Measurements from ENCODE around the gene R3HDM4.

DNA sequence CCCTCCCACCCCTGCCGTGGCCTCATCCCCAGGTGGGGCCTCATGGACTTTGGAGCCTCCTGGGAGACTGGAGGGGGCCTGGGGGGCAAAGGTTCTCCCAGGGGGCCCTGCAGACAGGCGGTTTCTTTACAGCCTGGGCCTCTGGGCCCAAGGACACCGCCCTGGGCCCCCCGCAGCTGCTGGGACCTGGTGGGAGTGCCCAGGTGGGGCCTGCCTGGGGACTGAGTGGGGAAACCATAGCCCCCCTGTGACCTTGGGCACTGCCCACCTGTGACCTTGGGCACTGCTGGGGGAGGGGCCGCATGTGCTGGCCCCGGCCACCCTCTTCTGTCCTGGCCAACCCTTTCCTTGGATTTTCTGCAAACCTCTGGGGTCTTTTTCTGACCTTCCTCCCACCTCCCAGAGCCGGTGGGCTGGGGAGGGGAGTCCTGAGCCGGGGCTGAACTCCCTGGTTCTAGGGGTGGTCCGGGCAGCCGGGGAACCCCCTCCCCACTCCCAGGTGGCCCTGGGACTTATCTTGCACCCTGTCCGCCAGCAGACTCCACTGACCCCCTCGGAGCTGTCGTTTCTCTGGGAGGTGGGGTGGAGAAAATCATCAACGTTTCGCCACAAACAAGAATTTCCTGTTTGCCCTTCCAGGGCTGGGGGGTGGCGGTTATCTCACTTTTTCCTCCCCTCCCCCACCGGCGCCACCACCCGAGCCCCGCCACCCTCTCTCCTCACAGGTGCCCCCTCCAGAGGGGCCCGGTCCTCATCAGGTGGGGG, 39.8 kb upstream of the R3HDM4 start:
- TF ChIP-seq, protein P1, sequence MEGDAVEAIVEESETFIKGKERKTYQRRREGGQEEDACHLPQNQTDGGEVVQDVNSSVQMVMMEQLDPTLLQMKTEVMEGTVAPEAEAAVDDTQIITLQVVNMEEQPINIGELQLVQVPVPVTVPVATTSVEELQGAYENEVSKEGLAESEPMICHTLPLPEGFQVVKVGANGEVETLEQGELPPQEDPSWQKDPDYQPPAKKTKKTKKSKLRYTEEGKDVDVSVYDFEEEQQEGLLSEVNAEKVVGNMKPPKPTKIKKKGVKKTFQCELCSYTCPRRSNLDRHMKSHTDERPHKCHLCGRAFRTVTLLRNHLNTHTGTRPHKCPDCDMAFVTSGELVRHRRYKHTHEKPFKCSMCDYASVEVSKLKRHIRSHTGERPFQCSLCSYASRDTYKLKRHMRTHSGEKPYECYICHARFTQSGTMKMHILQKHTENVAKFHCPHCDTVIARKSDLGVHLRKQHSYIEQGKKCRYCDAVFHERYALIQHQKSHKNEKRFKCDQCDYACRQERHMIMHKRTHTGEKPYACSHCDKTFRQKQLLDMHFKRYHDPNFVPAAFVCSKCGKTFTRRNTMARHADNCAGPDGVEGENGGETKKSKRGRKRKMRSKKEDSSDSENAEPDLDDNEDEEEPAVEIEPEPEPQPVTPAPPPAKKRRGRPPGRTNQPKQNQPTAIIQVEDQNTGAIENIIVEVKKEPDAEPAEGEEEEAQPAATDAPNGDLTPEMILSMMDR (IDR thresholded peaks at IDR 0.05; ENCODE audit: insufficient read depth, low read length, poor library complexity, severe bottlenecking): no peak
- TF ChIP-seq EZH2phosphoT487 (conservative IDR thresholded peaks at IDR 0.05; ENCODE audit: low read length): no peak
